Measurements from ENCODE around the gene AFG1L. TPM values are rescaled to one million over a fixed set of nuclear protein-coding genes. Genes with fewer than 3 reads are reported as not detected.

AFG1L gene
- total and polyA plus RNA-seq, 11 donors, result 1.9 to 16.6 (median 10.9) TPM

GRCh38 chr6:108330806-108331205 is 36.0 kb downstream of the AFG1L start:
- Histone ChIP-seq H3K36me3 (peaks cover 0 to 17% (median 7%) of the 10 kb centered on the region in 9 donors), H3K4me1 (no peaks in the 10 kb centered on the region), H3K9me3 (no peaks in the 10 kb centered on the region), H3K4me3 (no peak overlapping the region), H3K27me3 (no peaks in the 10 kb centered on the region), H3K27ac (no peak overlapping the region)
- DNase-seq, result no peak
- WGBS, 4 donors, result 97 to 99% (median 98%) methylated on average over 2 of the region's 2 CpGs
- ATAC-seq, result no peak
- intact Hi-C loops (cut with DNase I), result no loop called here
- TF ChIP-seq CTCF (IDR thresholded peaks at IDR 0.05) (no peak), POLR2A (IDR thresholded peaks at IDR 0.05) (no peak)

DNA sequence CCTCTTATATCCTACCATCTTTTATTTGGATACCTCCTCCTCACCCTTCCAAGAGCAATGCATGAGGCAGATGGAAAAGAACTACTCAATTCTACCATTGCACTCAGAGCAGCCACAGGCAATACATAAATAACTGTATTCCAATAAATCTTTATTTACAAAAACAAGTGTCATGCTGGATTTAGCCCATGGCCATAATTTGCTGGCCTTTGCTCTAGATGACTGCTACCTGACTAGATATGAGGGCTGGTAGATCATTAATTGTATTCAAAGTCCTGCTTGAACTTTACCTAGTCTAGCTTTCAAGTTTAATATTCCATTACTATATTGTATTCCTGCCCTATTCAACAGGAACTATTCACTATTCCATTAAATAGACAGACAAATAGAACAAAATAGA is 37.1 kb downstream of the AFG1L start:
- DNase-seq (no peak), ATAC-seq (no peak)
- intact Hi-C loops (cut with DNase I), result no loop called here
- TF ChIP-seq CTCF (IDR thresholded peaks at IDR 0.05) (no peak), POLR2A (IDR thresholded peaks at IDR 0.05) (no peak)
- Histone ChIP-seq H3K36me3 (peaks cover 0 to 14% (median 5%) of the 10 kb centered on the region in 9 donors), H3K4me1 (no peaks in the 10 kb centered on the region), H3K9me3 (no peaks in the 10 kb centered on the region), H3K27me3 (no peaks in the 10 kb centered on the region), H3K4me3 (no peak overlapping the region), H3K27ac (no peak overlapping the region)

- H3K4me3 ChIP-seq, result no peak overlapping the region
- no peaks in the 10 kb centered on the region for H3K9me3 ChIP-seq
- 91 to 97% (median 94%) methylated on average over 3 of the region's 3 CpGs for WGBS, 4 donors
- H3K27me3 ChIP-seq, result no peaks in the 10 kb centered on the region
- intact Hi-C loops (cut with DNase I), result no loop called here
- TF ChIP-seq POLR2A (IDR thresholded peaks at IDR 0.05), result no peak
- no peak for TF ChIP-seq CTCF (IDR thresholded peaks at IDR 0.05)
- no peak overlapping the region for H3K27ac ChIP-seq
- H3K36me3 ChIP-seq, result peaks cover 0 to 4% (median 0%) of the 10 kb centered on the region in 9 donors
- no peaks in the 10 kb centered on the region for H3K4me1 ChIP-seq
- ATAC-seq (no peak), DNase-seq (no peak)
Measured at GRCh38 chr6:108336971-108337370, 42.1 kb downstream of the AFG1L start.

DNA sequence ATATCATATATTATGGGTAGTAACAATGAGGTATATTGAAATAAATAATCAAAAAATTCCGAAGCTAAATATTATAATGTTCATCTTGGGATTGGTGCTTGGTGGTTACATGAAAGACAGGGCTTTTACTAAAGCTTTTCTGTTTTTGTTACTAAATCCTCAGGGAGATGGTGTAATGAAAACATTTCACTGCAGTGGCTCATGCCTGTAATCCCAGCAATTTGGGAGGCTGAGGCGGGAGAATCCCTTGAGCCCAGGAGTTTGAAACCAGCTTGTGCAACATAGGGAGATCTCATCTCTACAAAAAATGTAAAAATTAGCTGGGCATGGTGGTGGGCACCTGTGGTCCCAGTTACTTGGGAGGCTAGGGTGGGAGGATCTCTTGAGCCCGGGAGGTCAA is 42.9 kb downstream of the AFG1L start:
- 64 to 89% (median 86%) methylated on average over 3 of the region's 3 CpGs for WGBS, 4 donors
- Histone ChIP-seq H3K4me3 (no peak overlapping the region), H3K4me1 (no peaks in the 10 kb centered on the region), H3K9me3 (no peaks in the 10 kb centered on the region), H3K36me3 (peaks cover 0 to 4% (median 0%) of the 10 kb centered on the region in 9 donors), H3K27me3 (no peaks in the 10 kb centered on the region), H3K27ac (no peak overlapping the region)
- ATAC-seq (no peak), DNase-seq (no peak)
- TF ChIP-seq POLR2A (IDR thresholded peaks at IDR 0.05), result no peak
- TF ChIP-seq CTCF (IDR thresholded peaks at IDR 0.05), result no peak
- intact Hi-C loops (cut with DNase I), result no loop called here

Measured in heart left ventricle (tissue), 16 donors.